ENCODE results near the gene MBD2.

DNA sequence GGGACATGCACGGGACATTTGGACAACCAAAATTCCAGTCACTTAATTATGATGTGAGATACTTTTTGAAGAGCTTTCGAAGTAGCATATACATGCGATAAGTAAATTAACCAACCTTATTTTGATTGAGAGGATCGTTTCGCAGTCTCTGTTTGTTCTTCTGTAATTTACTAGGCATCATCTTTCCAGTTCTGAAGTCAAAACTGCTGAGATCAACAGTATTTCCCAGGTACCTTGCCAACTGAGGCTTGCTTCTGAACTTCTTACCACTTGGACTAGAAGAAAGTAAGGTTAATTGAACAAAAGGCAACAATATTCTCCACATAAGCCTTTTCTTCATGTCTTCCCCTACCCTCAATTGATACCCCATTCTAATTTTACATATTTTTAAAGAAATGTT is 19.6 kb downstream of the MBD2 start:
- TF ChIP-seq EZH2 (IDR thresholded peaks at IDR 0.05; ENCODE audit: borderline replicate concordance) (no peak), EZH2phosphoT487 (IDR thresholded peaks at IDR 0.05; ENCODE audit: low read depth, severe bottlenecking, unreplicated experiment) (no peak)
- TF ChIP-seq, protein P1, sequence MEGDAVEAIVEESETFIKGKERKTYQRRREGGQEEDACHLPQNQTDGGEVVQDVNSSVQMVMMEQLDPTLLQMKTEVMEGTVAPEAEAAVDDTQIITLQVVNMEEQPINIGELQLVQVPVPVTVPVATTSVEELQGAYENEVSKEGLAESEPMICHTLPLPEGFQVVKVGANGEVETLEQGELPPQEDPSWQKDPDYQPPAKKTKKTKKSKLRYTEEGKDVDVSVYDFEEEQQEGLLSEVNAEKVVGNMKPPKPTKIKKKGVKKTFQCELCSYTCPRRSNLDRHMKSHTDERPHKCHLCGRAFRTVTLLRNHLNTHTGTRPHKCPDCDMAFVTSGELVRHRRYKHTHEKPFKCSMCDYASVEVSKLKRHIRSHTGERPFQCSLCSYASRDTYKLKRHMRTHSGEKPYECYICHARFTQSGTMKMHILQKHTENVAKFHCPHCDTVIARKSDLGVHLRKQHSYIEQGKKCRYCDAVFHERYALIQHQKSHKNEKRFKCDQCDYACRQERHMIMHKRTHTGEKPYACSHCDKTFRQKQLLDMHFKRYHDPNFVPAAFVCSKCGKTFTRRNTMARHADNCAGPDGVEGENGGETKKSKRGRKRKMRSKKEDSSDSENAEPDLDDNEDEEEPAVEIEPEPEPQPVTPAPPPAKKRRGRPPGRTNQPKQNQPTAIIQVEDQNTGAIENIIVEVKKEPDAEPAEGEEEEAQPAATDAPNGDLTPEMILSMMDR (IDR thresholded peaks at IDR 0.05; ENCODE audit: poor library complexity) = no peak

Data from hepatocyte (in vitro differentiated cells).